Measurements from ENCODE around the gene PLEKHG1.

- TF ChIP-seq, protein P1, sequence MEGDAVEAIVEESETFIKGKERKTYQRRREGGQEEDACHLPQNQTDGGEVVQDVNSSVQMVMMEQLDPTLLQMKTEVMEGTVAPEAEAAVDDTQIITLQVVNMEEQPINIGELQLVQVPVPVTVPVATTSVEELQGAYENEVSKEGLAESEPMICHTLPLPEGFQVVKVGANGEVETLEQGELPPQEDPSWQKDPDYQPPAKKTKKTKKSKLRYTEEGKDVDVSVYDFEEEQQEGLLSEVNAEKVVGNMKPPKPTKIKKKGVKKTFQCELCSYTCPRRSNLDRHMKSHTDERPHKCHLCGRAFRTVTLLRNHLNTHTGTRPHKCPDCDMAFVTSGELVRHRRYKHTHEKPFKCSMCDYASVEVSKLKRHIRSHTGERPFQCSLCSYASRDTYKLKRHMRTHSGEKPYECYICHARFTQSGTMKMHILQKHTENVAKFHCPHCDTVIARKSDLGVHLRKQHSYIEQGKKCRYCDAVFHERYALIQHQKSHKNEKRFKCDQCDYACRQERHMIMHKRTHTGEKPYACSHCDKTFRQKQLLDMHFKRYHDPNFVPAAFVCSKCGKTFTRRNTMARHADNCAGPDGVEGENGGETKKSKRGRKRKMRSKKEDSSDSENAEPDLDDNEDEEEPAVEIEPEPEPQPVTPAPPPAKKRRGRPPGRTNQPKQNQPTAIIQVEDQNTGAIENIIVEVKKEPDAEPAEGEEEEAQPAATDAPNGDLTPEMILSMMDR (IDR thresholded peaks at IDR 0.05; ENCODE audit: low read depth, low read length), result no peak
- no peak for TF ChIP-seq EZH2phosphoT487 (IDR thresholded peaks at IDR 0.05; ENCODE audit: low read depth)
These were observed 38.6 kb downstream of the PLEKHG1 start for GRCh38 chr6:150638267-150638666.

All from OCI-LY3 (cell line).